Suprapubic skin (tissue), 3 donors: Measurements from ENCODE around the gene WFDC5.

ENCODE experiments used
- EP300 ChIP-seq: sonication (generic); formaldehyde crosslinking; IDR thresholded peaks from one replicate; pipeline ENCODE4 v1.6.1; 2017; ENCODE audit warnings: antibody characterized with exemption
- TF ChIP-seq, protein P1 (sequence below), 2 donors: fragments of 200-600 bp in 1 of 2; fragments of 450-650 bp in 1 of 2; sonication (generic) in 1 of 2; IDR thresholded peaks; one replicate each; pipeline ENCODE4 v1.5.1; 2016 to 2019; ENCODE audit warnings: antibody characterized with exemption in 2 of 2, mild to moderate bottlenecking in 1 of 2, moderate library complexity in 1 of 2

GRCh38 chr20:45080867-45081624, 33.9 kb downstream of the WFDC5 start:
- TF ChIP-seq, protein P1, sequence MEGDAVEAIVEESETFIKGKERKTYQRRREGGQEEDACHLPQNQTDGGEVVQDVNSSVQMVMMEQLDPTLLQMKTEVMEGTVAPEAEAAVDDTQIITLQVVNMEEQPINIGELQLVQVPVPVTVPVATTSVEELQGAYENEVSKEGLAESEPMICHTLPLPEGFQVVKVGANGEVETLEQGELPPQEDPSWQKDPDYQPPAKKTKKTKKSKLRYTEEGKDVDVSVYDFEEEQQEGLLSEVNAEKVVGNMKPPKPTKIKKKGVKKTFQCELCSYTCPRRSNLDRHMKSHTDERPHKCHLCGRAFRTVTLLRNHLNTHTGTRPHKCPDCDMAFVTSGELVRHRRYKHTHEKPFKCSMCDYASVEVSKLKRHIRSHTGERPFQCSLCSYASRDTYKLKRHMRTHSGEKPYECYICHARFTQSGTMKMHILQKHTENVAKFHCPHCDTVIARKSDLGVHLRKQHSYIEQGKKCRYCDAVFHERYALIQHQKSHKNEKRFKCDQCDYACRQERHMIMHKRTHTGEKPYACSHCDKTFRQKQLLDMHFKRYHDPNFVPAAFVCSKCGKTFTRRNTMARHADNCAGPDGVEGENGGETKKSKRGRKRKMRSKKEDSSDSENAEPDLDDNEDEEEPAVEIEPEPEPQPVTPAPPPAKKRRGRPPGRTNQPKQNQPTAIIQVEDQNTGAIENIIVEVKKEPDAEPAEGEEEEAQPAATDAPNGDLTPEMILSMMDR (IDR thresholded peaks at IDR 0.05) = no peak
- TF ChIP-seq EP300 = no peak
